GM18951 (cell line): Measurements from ENCODE around the gene WDR93.

ENCODE experiments used
- POLR2A ChIP-seq: IDR thresholded peaks from 4 replicates; pipeline ENCODE4 v1.6.1; 2011; ENCODE audit warnings: mild to moderate bottlenecking; ENCODE audit not compliant: insufficient read length, insufficient read depth; ENCODE audit errors: extremely low read depth
- in situ Hi-C: fragments of 300-500 bp; cut with MboI; formaldehyde crosslinking; loops from one replicate; pipeline ENCODE4 v1.12.0; 2022; ENCODE audit warnings: low sequenced_read_pairs, mixed read lengths, inconsistent platforms; ENCODE audit not compliant: unreplicated experiment

WDR93 gene

GRCh38 chr15:89654301-89654761 lies 36.3 kb upstream of the WDR93 start:
- in situ Hi-C loops, result no loop called here
- no peak for TF ChIP-seq POLR2A

GRCh38 chr15:89654847-89655805 lies 35.5 kb upstream of the WDR93 start, which contains the start of gene KIF7:
Gene KIF7 (minus strand): TSS chr15:89655467. CDS start chr15:89652930, 2,537 bp downstream.
- no peak for TF ChIP-seq POLR2A
- in situ Hi-C loops, result no loop called here

- in situ Hi-C loops, result no loop called here
These were observed 34.3 kb upstream of the WDR93 start for GRCh38 chr15:89656116-89656815.

GRCh38 chr15:89657686-89658200 lies 32.9 kb upstream of the WDR93 start:
- in situ Hi-C loops, result no loop called here
- no peak for TF ChIP-seq POLR2A

More at GRCh38 chr15:89656116-89656815, 34.3 kb upstream of the WDR93 start:
- TF ChIP-seq POLR2A, result no peak

- TF ChIP-seq POLR2A, result no peak
- in situ Hi-C loops, result no loop called here
These were observed 31.3 kb upstream of the WDR93 start for GRCh38 chr15:89659295-89659694.

GRCh38 chr15:89660556-89660955 lies 30.1 kb upstream of the WDR93 start:
- TF ChIP-seq POLR2A, result no peak
- in situ Hi-C loops, result no loop called here

GRCh38 chr15:89662893-89663626 lies 27.6 kb upstream of the WDR93 start:
- TF ChIP-seq POLR2A, result no peak
- in situ Hi-C loops, result no loop called here

- in situ Hi-C loops, result no loop called here
These were observed 25.9 kb upstream of the WDR93 start for GRCh38 chr15:89664441-89665350.

GRCh38 chr15:89665449-89666181 lies 25.0 kb upstream of the WDR93 start:
- in situ Hi-C loops, result no loop called here
- no peak for TF ChIP-seq POLR2A

More at GRCh38 chr15:89664441-89665350, 25.9 kb upstream of the WDR93 start:
- TF ChIP-seq POLR2A, result no peak

GRCh38 chr15:89666184-89666857 lies 24.3 kb upstream of the WDR93 start:
- in situ Hi-C loops, result no loop called here
- no peak for TF ChIP-seq POLR2A

GRCh38 chr15:89666858-89667705 lies 23.5 kb upstream of the WDR93 start:
- no peak for TF ChIP-seq POLR2A

More at GRCh38 chr15:89666858-89667705, 23.5 kb upstream of the WDR93 start:
- in situ Hi-C loops, result no loop called here
